Measurements from ENCODE around the gene PHACTR1.
"Not testable (repeated sequence)": the region's sequence is repeated elsewhere in the genome, so short reads cannot be mapped to it uniquely, and the experiment has no call there.

The PHACTR1 gene

DNA sequence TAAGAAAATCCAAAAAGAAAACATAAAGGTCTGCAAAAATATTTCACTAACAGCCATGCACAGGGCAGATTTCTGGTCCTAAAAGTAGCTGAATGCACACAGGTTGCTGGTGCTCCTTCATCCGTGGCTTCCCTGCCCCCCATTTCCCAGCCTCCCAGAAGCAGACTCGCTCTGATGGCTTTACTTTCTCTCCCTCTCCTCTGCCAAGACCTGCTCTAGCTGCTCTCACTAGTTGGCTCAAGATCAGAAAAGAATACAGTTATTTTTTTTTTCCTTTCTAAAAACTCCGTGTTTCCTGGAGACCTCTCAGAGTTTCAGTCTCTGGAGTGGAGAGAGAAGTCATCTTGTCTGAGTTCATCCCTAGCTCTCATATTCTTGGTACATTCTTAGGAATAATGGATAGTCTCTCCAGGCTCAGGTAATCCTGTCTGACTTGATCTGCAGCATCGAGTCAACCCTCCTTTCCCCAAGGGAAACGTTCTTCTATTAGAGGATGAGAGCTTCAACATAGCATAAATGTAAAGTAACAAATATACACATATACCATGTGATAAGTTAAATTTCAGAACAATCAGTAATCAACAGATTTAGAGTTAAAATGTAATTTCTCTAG, 397.5 kb downstream of the PHACTR1 start:
- no peak for DNase-seq (ENCODE audit: low read depth)

DNA sequence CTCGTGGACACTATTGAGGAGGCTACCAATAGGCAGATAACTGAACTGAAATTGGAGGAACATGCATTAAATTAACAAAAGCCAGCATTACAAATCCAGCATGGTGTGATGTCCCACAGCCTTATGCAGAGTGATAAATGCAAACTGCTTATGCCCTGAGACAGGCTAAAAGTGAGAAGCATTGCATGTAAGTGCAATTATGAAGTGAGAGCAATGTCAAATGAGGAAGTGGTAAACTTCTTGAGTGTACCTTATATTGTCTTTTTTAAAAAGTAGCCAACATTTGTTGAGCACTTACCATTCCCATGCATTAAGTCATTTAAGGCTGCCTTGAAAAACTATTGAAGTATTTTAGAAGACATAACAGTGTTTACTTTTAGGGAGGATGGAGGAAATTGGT, 399.6 kb downstream of the PHACTR1 start:
- no peak for DNase-seq (ENCODE audit: low read depth)

DNA sequence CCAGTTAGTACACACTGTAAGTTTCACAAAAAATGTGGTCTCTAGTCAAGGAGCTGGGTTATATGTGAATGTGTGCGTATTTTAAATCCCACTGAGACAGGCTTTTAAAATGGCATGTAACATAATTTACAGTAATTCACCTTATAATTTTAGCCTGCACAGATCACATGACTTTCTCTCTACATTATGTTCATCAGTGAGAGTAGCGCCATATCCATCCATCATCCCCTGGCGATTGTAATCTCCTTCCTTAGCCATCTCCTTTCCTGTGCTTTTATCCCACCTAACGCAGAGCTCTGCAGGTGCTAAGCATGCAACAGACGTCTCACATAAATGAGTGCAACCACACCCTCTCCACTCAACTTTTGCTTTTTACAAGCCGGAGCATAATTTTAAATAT, 401.0 kb downstream of the PHACTR1 start:
- no peak for DNase-seq (ENCODE audit: low read depth)

- DNase-seq (ENCODE audit: low read depth), result no peak
These were observed 403.0 kb downstream of the PHACTR1 start for GRCh38 chr6:13119549-13119948.

GRCh38 chr6:13120483-13121482, 404.2 kb downstream of the PHACTR1 start:
- DNase-seq (ENCODE audit: low read depth), result no peak

- DNase-seq (ENCODE audit: low read depth), result no peak
These were observed 407.6 kb downstream of the PHACTR1 start for GRCh38 chr6:13124131-13124530.

- DNase-seq (ENCODE audit: low read depth), result no peak
These were observed 409.3 kb downstream of the PHACTR1 start for GRCh38 chr6:13125841-13126240.

- no peak for DNase-seq (ENCODE audit: low read depth)
These were observed 415.5 kb downstream of the PHACTR1 start for GRCh38 chr6:13131935-13132661.

DNA sequence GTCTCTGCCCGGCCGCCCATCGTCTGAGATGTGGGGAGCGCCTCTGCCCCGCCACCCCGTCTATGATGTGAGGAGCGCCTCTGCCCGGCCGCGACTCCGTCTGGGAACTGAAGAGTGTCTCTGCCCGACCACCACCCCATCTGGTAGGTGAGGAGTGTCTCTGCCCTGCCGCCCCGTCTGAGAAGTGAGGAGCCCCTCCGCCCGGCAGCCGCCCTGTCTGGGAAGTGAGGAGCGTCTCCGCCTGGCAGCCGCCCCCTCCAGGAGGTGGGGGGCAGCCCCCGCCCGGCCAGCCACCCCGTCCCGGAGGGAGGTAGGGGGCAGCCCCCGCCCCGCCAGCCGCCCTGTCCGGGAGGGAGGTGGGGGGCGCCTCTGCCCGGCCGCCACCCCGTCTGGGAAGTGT, 417.3 kb downstream of the PHACTR1 start:
- DNase-seq (ENCODE audit: low read depth), result not testable (repeated sequence)

GRCh38 chr6:13135152-13135551, 418.6 kb downstream of the PHACTR1 start:
- no peak for DNase-seq (ENCODE audit: low read depth)

DNA sequence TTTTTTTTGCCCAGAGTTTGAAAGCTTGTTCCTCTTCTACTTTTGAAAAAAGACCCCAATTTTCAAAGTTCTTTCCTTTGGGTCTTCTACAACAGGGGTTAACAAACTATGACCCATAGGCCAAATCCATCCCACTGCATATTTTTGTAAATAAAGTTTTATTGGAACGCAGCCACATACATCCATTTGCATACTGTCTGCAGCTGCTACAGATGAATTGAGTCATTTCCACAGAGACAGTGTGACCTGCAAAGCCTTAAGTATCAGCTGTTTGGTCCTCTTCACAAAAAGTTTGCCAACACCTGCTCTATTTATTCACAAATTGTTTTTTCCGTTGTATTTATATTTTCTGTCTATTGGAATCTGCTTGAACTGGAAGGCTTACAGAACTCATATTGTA, 422.6 kb downstream of the PHACTR1 start:
- DNase-seq (ENCODE audit: low read depth), result no peak

GRCh38 chr6:13140980-13141379, 424.4 kb downstream of the PHACTR1 start:
- no peak for DNase-seq (ENCODE audit: low read depth)

DNA sequence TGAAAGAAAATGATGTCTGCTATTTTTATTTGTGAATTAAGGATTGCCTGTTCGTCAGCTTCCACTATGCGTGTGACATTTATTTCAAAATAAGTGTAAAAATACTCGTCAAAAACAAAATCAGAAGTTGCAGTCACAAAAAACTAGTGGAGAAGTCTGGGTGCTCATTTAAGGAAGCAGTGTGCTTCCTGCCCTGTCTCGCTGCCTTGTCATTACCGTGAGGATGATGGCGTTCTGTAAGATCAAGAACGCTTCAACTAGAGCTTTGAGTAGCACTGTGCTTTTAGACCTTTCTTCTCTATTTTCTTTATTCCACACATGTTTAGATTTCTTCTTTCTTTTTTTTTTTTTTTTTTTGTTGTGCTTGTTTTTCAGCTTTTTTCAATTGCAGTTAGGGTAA, 424.8 kb downstream of the PHACTR1 start:
- no peak for DNase-seq (ENCODE audit: low read depth)

GRCh38 chr6:13142611-13143010, 426.0 kb downstream of the PHACTR1 start:
- no peak for DNase-seq (ENCODE audit: low read depth)

DNA sequence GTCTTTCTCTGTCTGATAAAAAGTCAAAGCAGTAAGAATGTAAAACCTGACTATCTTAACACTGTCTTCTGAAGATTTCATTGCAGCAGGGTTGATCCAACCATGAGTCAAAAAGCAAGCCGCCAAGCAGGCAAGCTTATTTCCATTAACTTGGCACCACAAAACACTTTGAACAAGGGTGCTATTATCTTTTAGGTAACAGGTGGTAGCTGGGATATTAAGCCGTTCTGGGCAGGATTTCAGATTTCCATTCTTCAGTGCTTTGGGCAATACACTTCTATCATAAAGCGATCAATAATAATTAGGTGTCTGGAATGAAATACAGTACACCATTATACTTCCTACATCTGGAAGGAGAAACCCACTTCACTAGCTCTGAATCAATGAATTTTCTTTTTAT, 429.9 kb downstream of the PHACTR1 start:
- DNase-seq (ENCODE audit: low read depth), result no peak

- no peak for DNase-seq (ENCODE audit: low read depth)
These were observed 430.8 kb downstream of the PHACTR1 start for GRCh38 chr6:13147376-13147775.

DNA sequence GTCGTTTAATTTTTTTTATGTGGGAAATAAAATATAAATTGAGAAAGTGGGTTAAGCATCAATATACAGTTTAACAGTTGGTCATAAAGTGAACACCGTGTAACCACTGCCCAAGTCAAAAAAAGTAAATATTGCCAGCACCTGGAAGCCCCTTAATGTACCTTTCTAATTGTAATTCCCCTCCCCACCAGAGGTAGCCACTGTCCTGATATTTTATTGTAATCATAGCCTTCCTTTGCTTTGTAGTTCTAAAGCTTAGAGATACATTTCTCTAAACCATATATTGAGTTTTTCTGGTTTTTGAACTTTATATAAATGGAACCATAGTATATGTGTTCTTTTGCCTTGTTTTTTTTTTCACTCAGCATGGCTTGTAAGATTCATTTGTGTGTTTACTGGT, 431.2 kb downstream of the PHACTR1 start:
- no peak for DNase-seq (ENCODE audit: low read depth)

DNA sequence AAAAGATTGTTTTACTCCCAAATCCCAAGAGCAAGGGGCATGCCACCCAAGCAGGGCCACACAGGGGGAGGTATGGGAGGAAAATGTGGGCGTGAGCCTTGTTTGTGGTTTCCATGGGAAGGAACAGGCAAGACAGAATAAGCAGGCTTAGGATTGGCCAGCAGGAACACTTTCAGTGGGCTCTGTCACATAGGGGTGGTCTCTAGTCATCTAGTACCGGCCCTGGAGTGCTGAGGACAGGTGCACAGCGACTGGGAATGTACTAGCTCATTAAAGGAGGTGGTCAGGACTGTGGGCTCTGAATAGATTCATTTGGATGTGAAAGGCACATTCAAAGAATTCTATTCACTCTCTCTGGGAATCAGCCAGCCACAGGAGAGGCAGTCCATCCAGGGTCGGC, 436.2 kb downstream of the PHACTR1 start:
- DNase-seq (ENCODE audit: low read depth), result no peak

- no peak for DNase-seq (ENCODE audit: low read depth)
These were observed 439.8 kb downstream of the PHACTR1 start for GRCh38 chr6:13156381-13156780.

DNA sequence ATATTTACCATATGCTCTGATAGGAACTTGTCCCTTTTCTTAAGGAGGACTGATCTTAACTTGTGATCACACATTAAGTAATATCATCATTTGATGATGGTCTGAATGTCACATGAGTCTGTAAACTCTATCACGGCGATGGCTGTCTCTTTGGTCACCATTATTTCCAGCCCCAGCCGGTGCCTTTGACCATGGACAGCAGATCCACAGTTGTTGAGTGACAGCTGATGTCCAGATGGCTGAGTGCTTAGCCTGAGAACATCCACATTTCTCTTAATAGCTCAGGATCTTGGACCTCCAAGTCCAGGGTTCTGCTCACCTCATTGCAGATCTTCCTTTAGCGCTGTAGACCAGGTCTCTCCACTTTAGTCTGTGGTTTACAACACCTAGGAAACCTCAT, 440.7 kb downstream of the PHACTR1 start:
- no peak for DNase-seq (ENCODE audit: low read depth)

DNA sequence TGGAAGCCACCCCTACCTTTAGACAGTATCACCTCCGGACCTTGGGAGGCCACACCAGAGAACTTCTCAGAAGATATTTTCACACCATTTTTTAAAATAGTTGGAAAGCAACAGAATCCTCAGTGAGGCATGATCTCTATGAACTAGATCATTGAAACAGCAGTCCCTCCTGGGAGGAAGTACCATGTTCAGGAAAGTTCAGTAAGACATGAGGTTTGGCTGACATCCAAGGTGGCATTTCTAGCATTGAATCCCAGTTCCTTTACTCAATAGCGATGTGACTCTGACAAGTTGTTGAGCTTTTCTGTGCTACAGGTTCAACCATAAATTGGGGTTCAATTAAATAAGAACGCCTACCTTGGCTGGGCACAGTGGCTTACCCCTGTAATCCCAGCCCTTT, 442.7 kb downstream of the PHACTR1 start:
- DNase-seq (ENCODE audit: low read depth), result no peak

- DNase-seq (ENCODE audit: low read depth), result not testable (repeated sequence)
These were observed 443.3 kb downstream of the PHACTR1 start for GRCh38 chr6:13159822-13160221.
